OCI-LY3 (cell line): ENCODE measurements around the gene ZFYVE21.

Experiments used
- H2AFZ ChIP-seq: fragments of 200-600, 300-600 bp; shearing (Covaris generic); 2 replicates; pipeline ENCODE4 v1.6.0; 2014; ENCODE audit warnings: antibody characterized with exemption, low read depth, low read length
- H3K27ac ChIP-seq: fragments of 200-600, 300-600 bp; sonication (generic); 2 replicates; pipeline ENCODE4 v1.5.1; 2014; ENCODE audit warnings: mild to moderate bottlenecking, low read length, moderate library complexity, mixed read lengths
- H3K27me3 ChIP-seq: fragments of 200-600, 300-600 bp; sonication (generic); 2 replicates; pipeline ENCODE4 v1.6.1; 2014; ENCODE audit warnings: low read depth, low read length, mixed read lengths
- H3K36me3 ChIP-seq: fragments of 200-600, 300-600 bp; sonication (generic); replicated peaks from 2 replicates; pipeline ENCODE3; 2014; ENCODE audit warnings: low read depth, low read length, mixed read lengths
- H3K4me1 ChIP-seq: fragments of 300-600, 200-600 bp; sonication (generic); 2 replicates; pipeline ENCODE4 v1.6.1; 2014; ENCODE audit warnings: low read length, mixed read lengths
- H3K4me2 ChIP-seq: fragments of 200-600, 300-600 bp; sonication (generic); 2 replicates; pipeline ENCODE4 v1.6.1; 2014; ENCODE audit warnings: low read length, mixed read lengths
- H3K4me3 ChIP-seq: fragments of 300-600, 200-600 bp; sonication (generic); 2 replicates; pipeline ENCODE4 v1.5.1; 2014; ENCODE audit warnings: antibody characterized with exemption, mild to moderate bottlenecking, low read length, moderate library complexity
- H3K79me2 ChIP-seq: fragments of 300-600, 200-600 bp; shearing (Covaris generic); 2 replicates; pipeline ENCODE4 v1.6.1; 2014; ENCODE audit warnings: mild to moderate bottlenecking, low read length, mixed read lengths
- H3K9ac ChIP-seq: fragments of 300-600, 200-600 bp; shearing (Covaris generic); 2 replicates; pipeline ENCODE4 v1.6.0; 2014; ENCODE audit warnings: mild to moderate bottlenecking, low read length, moderate library complexity
- H3K9me3 ChIP-seq: fragments of 200-600, 300-600 bp; shearing (Covaris generic); 2 replicates; pipeline ENCODE4 v1.6.1; 2014; ENCODE audit warnings: low read length, mixed read lengths; ENCODE audit not compliant: insufficient read depth
- H4K20me1 ChIP-seq: fragments of 200-600, 300-600 bp; sonication (generic); 2 replicates; pipeline ENCODE4 v1.6.1; 2016; ENCODE audit warnings: low read length, mixed read lengths; ENCODE audit not compliant: insufficient read depth
- EZH2phosphoT487 ChIP-seq: fragments of 200-600 bp; shearing (Covaris generic); IDR thresholded peaks from 2 replicates; pipeline ENCODE4 v1.6.1; 2018; ENCODE audit warnings: antibody characterized with exemption, mixed run types, low read depth
- TF ChIP-seq, protein P1 (sequence below): fragments of 200-600, 300-600 bp; sonication (generic); IDR thresholded peaks from 2 replicates; pipeline ENCODE4 v1.5.1; 2014; ENCODE audit warnings: antibody characterized with exemption, low read length, low read depth

ZFYVE21 gene

DNA sequence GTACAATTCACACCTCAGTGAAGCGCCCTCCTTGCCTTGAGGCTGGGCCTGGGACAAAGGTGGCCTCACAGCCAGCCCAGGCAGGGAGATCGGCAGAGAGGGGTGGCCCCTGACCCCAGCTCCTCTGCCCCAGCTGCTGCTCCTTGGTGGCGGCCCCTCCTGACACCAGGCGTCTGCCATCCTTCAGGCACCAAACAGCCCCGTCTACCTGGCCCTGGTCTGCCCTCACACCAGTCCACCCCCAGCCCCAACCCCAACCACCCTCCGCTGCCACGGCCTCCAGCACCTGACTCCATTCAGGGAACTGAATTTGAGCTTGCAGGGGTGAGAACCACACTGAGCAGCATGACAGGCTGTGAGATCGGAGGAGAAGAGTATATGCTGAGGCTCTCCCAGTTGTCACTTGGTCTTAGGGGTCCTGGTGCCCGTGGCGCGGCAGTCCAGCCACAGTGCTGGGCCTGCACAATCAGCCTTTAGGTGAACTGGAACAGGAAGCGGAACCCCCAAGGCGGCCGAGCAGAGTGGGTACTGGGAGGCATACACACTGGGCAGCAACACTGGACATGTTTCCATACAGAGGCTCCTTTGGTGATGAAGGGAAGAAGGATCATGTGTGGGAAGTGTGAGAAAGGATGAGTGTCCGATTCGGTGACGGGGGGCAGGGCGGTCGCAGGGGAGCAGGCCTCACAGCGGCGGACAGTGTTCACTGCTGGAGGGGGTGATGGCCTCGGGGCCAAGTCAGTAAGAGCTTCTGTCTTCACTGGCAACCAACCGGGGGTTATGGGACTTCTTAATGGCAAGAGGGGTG, 18.7 kb downstream of the ZFYVE21 start:
- Histone ChIP-seq H3K4me2 (no peak overlapping the region), H3K27me3 (no peaks in the 10 kb centered on the region), H3K4me3 (no peak overlapping the region), H3K9ac (no peak overlapping the region), H3K36me3 (peaks cover 2% of the 10 kb centered on the region), H2AFZ (no peak overlapping the region), H3K27ac (no peak overlapping the region), H3K4me1 (no peaks in the 10 kb centered on the region), H4K20me1 (no peaks in the 10 kb centered on the region), H3K79me2 (no peaks in the 10 kb centered on the region), H3K9me3 (no peaks in the 10 kb centered on the region)
- TF ChIP-seq EZH2phosphoT487: no peak
- TF ChIP-seq, protein P1, sequence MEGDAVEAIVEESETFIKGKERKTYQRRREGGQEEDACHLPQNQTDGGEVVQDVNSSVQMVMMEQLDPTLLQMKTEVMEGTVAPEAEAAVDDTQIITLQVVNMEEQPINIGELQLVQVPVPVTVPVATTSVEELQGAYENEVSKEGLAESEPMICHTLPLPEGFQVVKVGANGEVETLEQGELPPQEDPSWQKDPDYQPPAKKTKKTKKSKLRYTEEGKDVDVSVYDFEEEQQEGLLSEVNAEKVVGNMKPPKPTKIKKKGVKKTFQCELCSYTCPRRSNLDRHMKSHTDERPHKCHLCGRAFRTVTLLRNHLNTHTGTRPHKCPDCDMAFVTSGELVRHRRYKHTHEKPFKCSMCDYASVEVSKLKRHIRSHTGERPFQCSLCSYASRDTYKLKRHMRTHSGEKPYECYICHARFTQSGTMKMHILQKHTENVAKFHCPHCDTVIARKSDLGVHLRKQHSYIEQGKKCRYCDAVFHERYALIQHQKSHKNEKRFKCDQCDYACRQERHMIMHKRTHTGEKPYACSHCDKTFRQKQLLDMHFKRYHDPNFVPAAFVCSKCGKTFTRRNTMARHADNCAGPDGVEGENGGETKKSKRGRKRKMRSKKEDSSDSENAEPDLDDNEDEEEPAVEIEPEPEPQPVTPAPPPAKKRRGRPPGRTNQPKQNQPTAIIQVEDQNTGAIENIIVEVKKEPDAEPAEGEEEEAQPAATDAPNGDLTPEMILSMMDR: no peak

DNA sequence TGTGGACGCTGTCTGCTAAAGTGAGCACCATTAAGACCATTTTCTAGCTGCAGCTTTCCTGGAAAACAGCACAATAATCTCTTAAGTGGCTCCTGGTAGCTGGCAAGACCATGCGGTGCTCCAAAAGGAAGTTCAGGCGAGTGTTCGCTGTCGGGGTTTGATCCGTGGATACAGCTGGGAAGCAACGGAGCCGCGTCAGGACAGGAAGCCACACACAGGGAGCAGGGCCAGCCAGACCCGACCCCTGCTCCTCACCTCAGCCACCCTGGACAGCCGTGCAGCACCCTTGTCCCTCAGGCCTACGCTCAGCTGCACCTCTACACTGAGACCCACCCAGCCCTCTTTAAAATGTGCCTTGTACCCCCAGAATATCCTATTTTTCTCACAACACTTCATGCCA, 19.4 kb downstream of the ZFYVE21 start:
- H3K4me2 ChIP-seq: no peak overlapping the region
- H3K4me3 ChIP-seq: no peak overlapping the region
- H3K36me3 ChIP-seq: no peaks in the 10 kb centered on the region
- no peaks in the 10 kb centered on the region for H3K79me2 ChIP-seq
- no peaks in the 10 kb centered on the region for H3K27me3 ChIP-seq
- H3K4me1 ChIP-seq: no peaks in the 10 kb centered on the region
- H3K27ac ChIP-seq: no peak overlapping the region
- H4K20me1 ChIP-seq: no peaks in the 10 kb centered on the region
- no peaks in the 10 kb centered on the region for H3K9me3 ChIP-seq
- TF ChIP-seq, protein P1: no peak
- H2AFZ ChIP-seq: no peak overlapping the region
- no peak overlapping the region for H3K9ac ChIP-seq

DNA sequence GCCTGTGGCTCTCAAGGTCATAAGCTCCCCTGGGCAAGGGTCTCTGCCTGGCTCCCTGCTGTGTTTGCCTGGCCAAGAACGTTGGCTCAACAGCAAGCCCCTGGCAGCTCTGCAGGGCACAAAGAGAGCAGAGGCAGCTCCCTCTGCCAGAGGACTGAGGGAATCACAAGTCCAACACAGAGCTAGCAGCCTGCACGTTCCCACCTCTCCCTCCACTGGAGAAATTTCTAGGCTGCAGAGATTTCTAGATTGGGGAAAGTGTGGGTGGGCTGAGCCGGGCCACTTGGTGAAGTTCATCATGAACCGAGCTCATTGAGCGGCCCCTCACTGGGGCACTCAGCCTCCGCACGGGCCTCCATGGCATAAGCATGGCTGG, 19.8 kb downstream of the ZFYVE21 start:
- Histone ChIP-seq H2AFZ (no peak overlapping the region), H3K9me3 (no peaks in the 10 kb centered on the region)

DNA sequence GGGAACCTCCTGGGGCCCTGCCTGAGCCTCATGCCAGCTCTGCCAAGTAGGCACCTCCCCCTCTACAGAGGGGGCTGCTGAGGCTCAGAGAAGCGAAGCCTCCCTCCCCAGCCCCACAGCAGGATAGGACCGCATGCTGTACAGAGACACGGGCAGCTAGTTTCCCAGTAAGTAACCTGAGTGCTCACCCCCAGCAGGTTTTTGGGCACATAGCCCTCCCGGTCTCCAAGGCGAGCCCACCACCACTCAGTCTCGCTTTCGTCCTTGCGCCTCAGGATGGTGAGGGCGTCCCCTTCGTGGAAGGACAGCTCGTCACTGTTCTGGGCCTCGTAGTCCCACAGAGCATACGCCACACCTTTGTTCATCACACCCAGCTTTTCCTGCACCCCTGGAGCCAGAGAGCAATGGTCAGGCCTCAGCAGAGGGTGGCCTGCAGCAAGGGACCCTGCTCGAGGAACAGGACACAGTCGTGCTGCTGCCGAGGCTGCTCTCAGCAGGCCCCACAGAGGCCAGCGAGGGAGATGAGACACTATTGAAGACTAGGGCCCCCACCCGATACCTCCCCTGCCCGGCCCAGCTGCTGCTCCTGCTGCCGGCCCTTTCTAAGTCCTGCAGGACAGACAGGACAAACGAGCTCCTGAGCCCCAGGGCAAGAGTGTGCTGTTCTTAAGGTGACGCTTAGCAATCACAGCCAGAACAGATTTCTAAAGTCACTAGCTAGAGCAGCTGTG, 20.4 kb downstream of the ZFYVE21 start:
- Histone ChIP-seq H3K27ac (no peak overlapping the region), H2AFZ (no peak overlapping the region), H3K4me2 (no peak overlapping the region), H3K27me3 (no peaks in the 10 kb centered on the region), H4K20me1 (no peaks in the 10 kb centered on the region), H3K36me3 (no peaks in the 10 kb centered on the region), H3K9me3 (no peaks in the 10 kb centered on the region), H3K4me3 (no peak overlapping the region), H3K9ac (no peak overlapping the region), H3K4me1 (no peaks in the 10 kb centered on the region), H3K79me2 (no peaks in the 10 kb centered on the region)
- TF ChIP-seq EZH2phosphoT487: no peak
- TF ChIP-seq, protein P1: no peak

More for the DNA sequence above, 19.8 kb downstream of the ZFYVE21 start:
- H3K4me1 ChIP-seq: no peaks in the 10 kb centered on the region
- H3K27me3 ChIP-seq: no peaks in the 10 kb centered on the region
- TF ChIP-seq EZH2phosphoT487: no peak
- TF ChIP-seq, protein P1: no peak
- H3K4me2 ChIP-seq: no peak overlapping the region
- H3K27ac ChIP-seq: no peak overlapping the region
- no peak overlapping the region for H3K4me3 ChIP-seq
- H3K79me2 ChIP-seq: no peaks in the 10 kb centered on the region
- H3K9ac ChIP-seq: no peak overlapping the region
- H3K36me3 ChIP-seq: no peaks in the 10 kb centered on the region
- no peaks in the 10 kb centered on the region for H4K20me1 ChIP-seq
